Kidney epithelial cell (primary cell): ENCODE results near the gene RAP1B. TPM values are rescaled to one million over a fixed set of nuclear protein-coding genes. Genes with fewer than 3 reads are reported as not detected.

Source experiments
- DNase-seq: peaks from one replicate; pipeline ENCODE4 v3.0.0-alpha.2; 2010; ENCODE audit warnings: low read depth
- H3K27me3 ChIP-seq: 2 replicates; pipeline ENCODE4 v1.6.0; 2011; ENCODE audit warnings: low read length; ENCODE audit not compliant: control insufficient read depth, insufficient read depth
- H3K36me3 ChIP-seq: 2 replicates; pipeline ENCODE4 v1.5.1; 2011; ENCODE audit warnings: low read length; ENCODE audit not compliant: control insufficient read depth, insufficient read depth
- H3K4me3 ChIP-seq: 2 replicates; pipeline ENCODE4 v1.5.1; 2011; ENCODE audit warnings: low read depth, mild to moderate bottlenecking, control low read depth, low read length
- total RNA-seq: library from RNA; depleted of rRNA; stranded (reverse); fragments of >200 nt; gene quantifications from 2 replicates; pipeline ENCODE4 v1.2.3, GENCODE V29; 2015
- TF ChIP-seq, protein P1 (sequence below): IDR thresholded peaks from 2 replicates; pipeline ENCODE4 v1.5.1; 2011; ENCODE audit warnings: mild to moderate bottlenecking, moderate library complexity, low read length, control low read depth, inconsistent platforms; ENCODE audit not compliant: insufficient read depth, poor library complexity, severe bottlenecking

The RAP1B gene
- total RNA-seq: 194 and 197 TPM in 2 replicates

DNA sequence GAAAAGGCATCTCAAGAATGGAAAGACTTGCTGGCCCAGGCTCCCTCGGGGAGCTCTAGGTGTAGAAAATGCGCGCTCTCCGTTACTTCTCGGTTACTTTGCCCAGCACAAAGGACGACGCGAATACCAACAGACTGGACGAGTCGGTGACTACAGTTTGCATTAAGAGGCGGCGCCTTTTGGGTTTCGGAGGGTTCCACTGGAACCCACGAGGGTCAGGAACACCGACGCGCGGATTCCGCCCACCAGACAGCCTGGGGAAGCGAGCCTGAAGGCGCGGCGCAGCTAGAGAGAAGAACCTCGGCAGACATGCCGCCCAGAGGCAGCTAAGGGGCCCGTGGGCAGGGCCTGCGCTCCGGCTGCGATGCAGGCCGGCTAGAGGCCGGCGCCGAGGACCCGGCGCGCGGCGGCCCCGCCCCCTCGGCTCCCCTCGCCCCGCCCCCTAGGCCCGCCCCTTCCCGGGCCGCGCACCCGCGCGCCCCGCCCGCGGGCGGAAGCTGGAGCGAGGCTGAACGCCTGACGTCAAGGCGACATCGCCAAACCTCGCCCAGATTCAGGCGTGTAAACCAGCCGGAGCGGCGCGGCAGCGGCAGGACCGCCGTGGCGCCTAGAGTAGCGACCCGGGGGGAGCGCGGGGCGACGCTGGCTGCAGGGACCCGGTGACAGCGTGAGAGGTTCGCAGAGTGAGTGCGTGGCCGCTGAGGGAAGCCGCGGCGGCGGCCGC, at the start of gene RAP1B:
TSS of gene RAP1B (plus strand) at position 530 of the 724 bp plus-strand sequence. CDS start 37,826 bp downstream, outside the sequence.
- DNase-seq: peak; percentile 43
- Histone ChIP-seq H3K27me3 (no peaks in the 10 kb centered on the region), H3K4me3 (peak within 1 kb of the TSS; percentile 67), H3K36me3 (no peaks in the 10 kb centered on the region)
- TF ChIP-seq, protein P1, sequence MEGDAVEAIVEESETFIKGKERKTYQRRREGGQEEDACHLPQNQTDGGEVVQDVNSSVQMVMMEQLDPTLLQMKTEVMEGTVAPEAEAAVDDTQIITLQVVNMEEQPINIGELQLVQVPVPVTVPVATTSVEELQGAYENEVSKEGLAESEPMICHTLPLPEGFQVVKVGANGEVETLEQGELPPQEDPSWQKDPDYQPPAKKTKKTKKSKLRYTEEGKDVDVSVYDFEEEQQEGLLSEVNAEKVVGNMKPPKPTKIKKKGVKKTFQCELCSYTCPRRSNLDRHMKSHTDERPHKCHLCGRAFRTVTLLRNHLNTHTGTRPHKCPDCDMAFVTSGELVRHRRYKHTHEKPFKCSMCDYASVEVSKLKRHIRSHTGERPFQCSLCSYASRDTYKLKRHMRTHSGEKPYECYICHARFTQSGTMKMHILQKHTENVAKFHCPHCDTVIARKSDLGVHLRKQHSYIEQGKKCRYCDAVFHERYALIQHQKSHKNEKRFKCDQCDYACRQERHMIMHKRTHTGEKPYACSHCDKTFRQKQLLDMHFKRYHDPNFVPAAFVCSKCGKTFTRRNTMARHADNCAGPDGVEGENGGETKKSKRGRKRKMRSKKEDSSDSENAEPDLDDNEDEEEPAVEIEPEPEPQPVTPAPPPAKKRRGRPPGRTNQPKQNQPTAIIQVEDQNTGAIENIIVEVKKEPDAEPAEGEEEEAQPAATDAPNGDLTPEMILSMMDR: no peak

DNA sequence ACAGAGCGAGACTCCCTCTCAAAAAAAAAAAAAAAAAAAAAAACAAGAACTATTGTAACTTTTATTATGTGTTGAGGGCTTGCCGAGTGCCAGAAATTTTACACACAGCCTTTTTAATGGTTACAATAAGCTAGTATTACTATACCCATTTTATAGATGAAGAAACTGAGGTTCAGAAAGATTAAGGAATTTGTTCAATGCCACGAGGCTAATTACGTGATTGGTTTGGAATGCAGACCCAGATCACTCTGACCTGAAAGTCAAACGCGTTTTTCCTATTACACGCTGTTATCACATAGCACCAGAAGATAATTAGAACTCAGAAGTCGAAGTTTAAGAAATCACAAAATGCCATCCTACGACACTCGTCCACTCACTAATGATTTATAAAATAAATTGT, 48.9 kb upstream of the RAP1B start:
- Histone ChIP-seq H3K4me3 (no peak overlapping the region), H3K27me3 (no peaks in the 10 kb centered on the region), H3K36me3 (no peaks in the 10 kb centered on the region)
- DNase-seq: no peak
- TF ChIP-seq, protein P1: no peak

DNA sequence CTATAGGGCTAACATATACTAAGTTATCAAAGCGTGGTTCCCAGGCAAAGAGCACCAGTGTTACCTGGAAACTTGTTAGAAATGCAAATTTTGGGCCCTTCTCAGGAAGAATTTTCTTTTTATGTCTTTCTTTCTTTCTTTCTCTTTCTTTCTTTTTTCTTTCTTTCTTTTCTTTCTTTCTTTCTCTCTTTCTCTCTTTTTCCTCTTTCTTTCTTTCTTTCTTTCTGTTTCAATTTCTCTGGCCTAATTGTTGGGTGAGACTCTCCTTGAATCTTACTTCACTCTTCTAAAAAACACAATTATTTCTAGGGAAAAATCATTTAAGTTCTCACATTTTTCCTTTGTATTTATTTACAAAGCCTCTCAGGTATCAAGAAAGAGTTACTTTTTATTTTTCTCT, 46.5 kb upstream of the RAP1B start:
- Histone ChIP-seq H3K27me3 (no peaks in the 10 kb centered on the region), H3K36me3 (no peaks in the 10 kb centered on the region), H3K4me3 (no peak overlapping the region)
- DNase-seq: no peak
- TF ChIP-seq, protein P1: no peak

DNA sequence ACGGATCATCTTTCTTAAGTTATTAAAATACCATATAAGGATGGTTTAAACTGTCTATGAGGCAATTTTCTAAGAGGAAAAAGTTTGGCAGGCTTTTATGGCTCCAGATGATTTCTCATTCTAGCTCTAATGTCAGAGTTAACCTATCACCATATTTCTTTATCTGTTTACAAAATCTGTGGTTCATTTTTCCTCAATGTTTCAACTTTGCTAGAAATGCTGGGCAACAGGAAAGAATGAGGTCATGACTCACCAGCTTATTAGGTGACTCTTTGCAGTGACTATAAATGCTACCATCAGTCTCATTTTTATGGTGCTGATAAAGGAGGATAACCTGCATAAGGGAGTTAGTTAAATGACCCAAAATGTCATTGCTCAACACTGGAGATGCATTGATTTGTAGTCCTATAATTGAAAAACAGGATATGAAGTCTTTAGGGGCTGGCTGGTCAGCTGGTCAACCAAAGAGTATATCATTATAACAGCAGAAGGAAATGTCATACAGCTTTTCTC, 45.3 kb upstream of the RAP1B start:
- Histone ChIP-seq H3K36me3 (no peaks in the 10 kb centered on the region), H3K4me3 (no peak overlapping the region), H3K27me3 (no peaks in the 10 kb centered on the region)
- TF ChIP-seq, protein P1: no peak
- DNase-seq: peak; percentile 57

DNA sequence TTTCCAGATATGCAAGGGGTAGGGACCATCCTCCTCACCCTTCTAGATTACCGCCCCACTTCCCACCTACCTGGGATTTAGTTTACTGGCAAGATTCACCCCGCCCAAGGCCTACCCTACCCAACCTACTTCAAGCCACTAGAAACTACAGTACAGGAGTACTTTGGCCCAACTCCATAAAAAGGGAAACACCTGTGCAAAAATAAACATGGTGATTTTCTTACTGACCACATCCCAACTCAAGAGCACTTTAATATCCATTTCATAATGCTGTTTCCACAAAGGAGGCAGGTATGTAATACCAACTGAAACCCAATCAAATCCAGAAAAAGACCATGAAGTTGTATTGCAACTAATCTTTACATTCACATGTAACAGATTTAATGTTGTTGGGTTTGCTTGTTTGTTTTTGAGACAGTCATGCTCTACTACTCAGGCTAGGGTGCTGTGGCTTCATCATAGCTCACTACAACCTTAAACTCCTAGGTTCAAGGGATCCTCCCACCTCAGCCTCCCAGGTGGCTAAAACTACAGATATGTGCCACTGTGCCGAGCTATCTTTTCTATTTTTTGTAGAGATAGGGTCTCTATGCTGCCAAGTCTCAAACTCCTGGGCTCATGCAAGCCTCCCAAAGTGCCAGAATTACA, 41.7 kb upstream of the RAP1B start:
- TF ChIP-seq, protein P1: no peak
- Histone ChIP-seq H3K36me3 (no peaks in the 10 kb centered on the region), H3K27me3 (no peaks in the 10 kb centered on the region), H3K4me3 (no peak overlapping the region)
- DNase-seq: no peak
